Measurements from ENCODE around the gene BRSK1.

Gene BRSK1

DNA sequence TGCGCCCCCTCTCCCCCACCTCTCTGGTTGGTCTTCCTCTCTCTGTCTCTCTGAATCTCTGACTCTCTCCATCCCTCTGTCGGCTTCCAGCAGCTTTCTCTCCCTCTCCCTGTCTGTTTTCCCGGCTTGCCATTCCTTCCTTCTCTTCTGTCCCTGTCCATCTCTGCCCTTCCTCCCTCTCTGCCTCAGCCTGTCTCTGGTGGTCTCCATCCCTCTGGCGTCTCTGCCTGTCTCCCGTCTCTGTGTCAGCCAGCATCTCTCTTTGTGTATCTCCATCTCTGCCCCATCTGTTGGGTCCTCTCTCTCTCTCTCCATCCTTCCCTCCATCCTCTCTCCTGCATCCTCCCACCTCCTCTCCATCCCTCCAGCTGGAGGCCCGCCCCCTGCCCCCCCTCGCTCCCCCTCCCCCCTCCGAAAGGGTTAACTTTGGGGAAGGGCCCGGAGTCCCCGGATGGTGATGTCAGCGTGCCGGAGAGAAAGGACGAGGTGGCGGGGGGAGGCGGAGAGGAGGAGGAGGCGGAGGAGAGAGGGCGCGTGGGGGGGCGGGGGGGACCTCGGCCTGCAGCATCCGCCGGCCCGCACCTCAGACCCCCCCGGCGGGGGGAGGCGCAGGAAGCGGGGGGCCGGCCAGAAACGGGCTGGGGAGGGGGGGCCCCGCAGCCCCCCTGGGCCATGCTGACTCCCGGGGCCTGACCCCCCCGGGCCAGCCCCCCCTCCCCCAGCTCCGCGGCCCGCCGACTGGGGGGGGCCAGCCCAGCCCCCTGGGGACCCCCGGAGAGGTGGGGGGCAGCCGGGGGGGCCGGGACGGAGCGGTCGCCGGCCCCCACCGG is at the start of gene BRSK1:
TSS of gene BRSK1 (plus strand) at position 450 of the 830 bp plus-strand sequence. CDS start 446 bp downstream, outside the sequence.
- peak in 1 of 2 donors; percentile 46 for DNase-seq (ENCODE audit: low read depth in 2 of 2)

DNA sequence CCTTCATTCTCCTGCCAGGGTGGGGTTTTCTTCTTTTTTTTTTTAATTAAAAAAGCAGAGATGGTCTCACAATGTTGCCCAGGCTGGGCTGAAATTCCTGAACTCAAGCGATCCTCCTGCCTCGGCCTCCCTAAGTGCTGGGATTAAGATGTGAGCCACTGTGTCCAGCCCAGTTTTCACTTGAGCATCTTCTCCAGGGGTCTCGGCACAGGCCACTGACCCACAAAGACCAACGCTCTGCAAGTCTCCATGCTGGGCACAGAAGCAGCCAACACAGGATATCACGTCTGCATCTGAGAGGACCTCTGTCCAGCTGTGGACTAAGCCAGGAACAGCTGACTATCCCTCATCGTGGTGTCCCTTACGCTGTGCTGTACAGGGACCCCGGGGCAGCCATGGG is 45.8 kb upstream of the BRSK1 start:
- DNase-seq (ENCODE audit: low read depth in 2 of 2), result no peak

GRCh38 chr19:55239004-55239403 is 44.8 kb upstream of the BRSK1 start:
- DNase-seq (ENCODE audit: low read depth in 2 of 2), result no peak

DNA sequence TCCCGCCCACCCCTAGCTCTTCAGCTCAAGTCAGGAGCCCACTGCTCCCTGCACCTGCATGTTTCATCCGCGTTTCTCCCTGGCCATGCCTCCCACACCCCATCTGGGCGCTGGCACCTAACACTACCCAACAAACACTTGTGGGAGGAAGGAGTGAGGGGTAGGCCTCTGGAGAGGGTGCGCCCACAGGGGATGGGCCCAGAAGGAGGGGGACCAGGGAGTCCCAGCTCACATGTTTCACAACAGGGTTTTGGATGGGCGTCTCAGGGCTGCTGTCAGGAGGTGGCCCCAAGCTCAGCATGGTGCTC is 43.1 kb upstream of the BRSK1 start:
- no peak for DNase-seq (ENCODE audit: low read depth in 2 of 2)

GRCh38 chr19:55241143-55241934 is 42.5 kb upstream of the BRSK1 start:
- no peak for DNase-seq (ENCODE audit: low read depth in 2 of 2)

DNA sequence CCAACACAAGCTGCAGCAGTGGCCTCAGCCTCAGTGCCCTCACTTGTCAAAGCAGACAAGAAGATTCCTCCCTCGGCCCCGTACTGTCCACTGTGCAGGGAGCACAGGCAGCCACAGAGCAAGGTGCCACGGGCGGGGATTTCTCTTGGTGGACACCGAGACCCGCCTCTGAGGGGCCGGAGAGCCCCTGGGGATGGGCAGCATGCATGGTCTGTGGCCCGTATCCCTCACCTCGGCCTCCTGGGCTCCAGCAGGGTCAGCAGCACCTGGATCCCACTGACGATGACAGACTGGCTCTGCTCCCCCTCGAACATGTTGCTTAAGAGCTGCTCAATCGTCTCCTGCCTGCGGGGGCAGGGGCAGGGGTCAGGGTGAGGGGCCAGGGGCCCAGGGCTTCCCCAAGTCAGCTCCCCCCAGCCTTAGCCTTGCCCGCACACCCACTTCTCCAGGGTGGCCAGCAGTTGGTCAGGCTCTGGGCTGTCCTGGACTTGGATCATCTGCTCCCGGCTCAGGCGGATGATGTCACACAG is 41.8 kb upstream of the BRSK1 start:
- DNase-seq (ENCODE audit: low read depth in 2 of 2), result no peak

GRCh38 chr19:55242517-55242916 is 41.3 kb upstream of the BRSK1 start:
- DNase-seq (ENCODE audit: low read depth in 2 of 2), result no peak

- no peak for DNase-seq (ENCODE audit: low read depth in 2 of 2)
These were observed 39.7 kb upstream of the BRSK1 start for GRCh38 chr19:55244004-55244680.

GRCh38 chr19:55245236-55245904 is 38.4 kb upstream of the BRSK1 start:
- no peak for DNase-seq (ENCODE audit: low read depth in 2 of 2)

GRCh38 chr19:55246462-55247451 is 37.0 kb upstream of the BRSK1 start:
- DNase-seq (ENCODE audit: low read depth in 2 of 2), result no peak

GRCh38 chr19:55247621-55248099 is 36.1 kb upstream of the BRSK1 start:
- DNase-seq (ENCODE audit: low read depth in 2 of 2), result no peak

GRCh38 chr19:55248166-55248675 is 35.6 kb upstream of the BRSK1 start:
- DNase-seq (ENCODE audit: low read depth in 2 of 2), result no peak

DNA sequence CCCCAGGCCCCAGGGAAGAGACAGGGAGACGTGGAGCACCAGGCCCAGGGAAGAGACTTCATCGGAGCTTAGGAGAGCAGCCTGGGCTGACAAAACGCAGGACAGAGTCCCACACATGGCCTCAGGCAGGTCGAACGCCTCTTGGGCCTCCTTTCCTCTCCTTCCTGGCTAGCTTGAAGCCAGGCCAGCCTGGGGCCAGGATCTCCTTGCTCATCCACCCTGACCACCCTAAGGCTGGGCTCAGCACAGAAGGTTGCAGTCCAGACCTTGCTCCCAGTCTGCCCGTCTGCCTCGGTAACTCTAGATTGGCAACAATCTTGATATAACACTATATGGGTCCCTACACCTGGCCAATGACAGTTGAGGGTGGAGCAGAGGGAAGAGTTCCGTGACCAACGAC is 35.1 kb upstream of the BRSK1 start:
- DNase-seq (ENCODE audit: low read depth in 2 of 2), result no peak

GRCh38 chr19:55249841-55250240 is 34.0 kb upstream of the BRSK1 start:
- DNase-seq (ENCODE audit: low read depth in 2 of 2), result no peak

DNA sequence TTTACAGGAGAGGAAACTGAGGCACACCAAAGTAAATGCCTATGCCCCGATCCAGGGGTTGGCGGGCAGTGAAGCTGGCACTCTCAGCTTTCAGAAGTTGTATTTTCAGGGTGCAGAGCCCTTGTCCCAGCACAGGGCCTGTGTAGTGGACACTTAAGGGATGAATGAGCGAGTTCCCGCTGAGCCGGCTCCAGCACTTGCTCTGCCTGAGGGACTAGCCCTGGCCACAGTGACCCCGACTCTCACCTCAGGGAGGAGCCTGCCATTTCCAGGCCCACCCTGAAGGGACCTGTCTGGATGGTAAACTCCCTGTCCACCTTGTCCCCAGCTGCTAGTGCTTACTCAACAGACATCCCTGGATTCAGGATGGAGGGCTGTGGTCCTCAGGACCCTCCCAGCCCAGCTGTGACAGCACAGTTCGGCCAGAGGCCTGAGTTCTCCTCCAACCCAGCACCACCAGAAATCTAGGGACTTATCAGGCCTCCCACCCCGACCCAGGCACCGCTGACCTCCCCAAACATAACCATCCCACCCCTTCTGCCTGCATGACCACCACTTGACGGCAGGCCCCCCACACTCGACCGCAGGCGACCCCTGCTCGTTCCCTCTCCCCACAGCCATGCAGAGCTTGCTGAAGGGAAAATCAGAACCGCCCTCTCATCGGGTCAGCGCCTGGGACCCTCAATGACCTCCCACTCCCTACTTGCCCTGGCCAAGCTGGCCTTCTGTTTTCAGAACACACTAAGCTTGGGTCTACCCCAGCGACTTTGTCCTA is 33.3 kb upstream of the BRSK1 start:
- DNase-seq (ENCODE audit: low read depth in 2 of 2), result no peak

- DNase-seq (ENCODE audit: low read depth in 2 of 2), result no peak
These were observed 32.3 kb upstream of the BRSK1 start for GRCh38 chr19:55251341-55252081.

- no peak for DNase-seq (ENCODE audit: low read depth in 2 of 2)
These were observed 30.8 kb upstream of the BRSK1 start for GRCh38 chr19:55252760-55253663.

All from stimulated activated CD4-positive, alpha-beta T cell treated with anti-CD3 and anti-CD28 coated beads, Interleukin-15, amount 100 ng/mL, for 48 hours (primary cell).